ENCODE results near the gene WHRN. TPM values are rescaled to one million over a fixed set of nuclear protein-coding genes. Genes with fewer than 3 reads are reported as not detected.

Gene WHRN
- 7.4 and 7.7 TPM in 2 replicates for total RNA-seq (2021; fragmentation: NEBNext Ultra II Directional; extraction: Animal tissue kit (Norgen Biotek cat#: 25700))
- polyA plus RNA-seq (2011; rRNA removed) = 4.4 and 8.3 TPM in 2 replicates
- 5.8 TPM for polyA plus RNA-seq (2011; cell fraction: cytosol; rRNA removed)
- 22.8 TPM for polyA plus RNA-seq (2011; cell fraction: nucleus; rRNA removed)
- polyA plus RNA-seq (2012, experiment 1 of 2) = 5.0 to 8.2 TPM (median 7.4 TPM) in 4 replicates
- 3.5 TPM for polyA plus RNA-seq (2012, experiment 2 of 2)
- 5.3 TPM for polyA plus RNA-seq (2013, experiment 1 of 2)
- polyA plus RNA-seq (2013, experiment 2 of 2) = 5.1 TPM
- polyA minus RNA-seq (2011; rRNA and poly(A)+ RNA removed) = 1.7 and 2.1 TPM in 2 replicates
- 3.9 TPM for polyA minus RNA-seq (2011; cell fraction: cytosol; rRNA and poly(A)+ RNA removed)
- 11.9 TPM for polyA minus RNA-seq (2011; cell fraction: nucleus; rRNA and poly(A)+ RNA removed)
- long read RNA-seq, experiment 1, partial matches to known transcripts = 0 of 2 reads
- long read RNA-seq, experiment 1, other reads (novel, unspliced or antisense) = 1 of 2 reads
- long read RNA-seq, experiment 2 = 0 reads

- POLR2A ChIA-PET (ENCODE audit: partially characterized antibody) = interaction anchor here (0.8 to 2.9 kb wide), 5 partner anchors 14 to 83 kb away, joined by 3 to 13 read pairs (median 4); partner anchors contain the start of gene ATP6V1G1
- Histone ChIP-seq H4K5ac (ENCODE audit: insufficient read length, low read depth, low read length) (no peak within 1 kb of the TSS), H4K8ac (ENCODE audit: extremely low read depth, insufficient read depth, low read length) (peak within 1 kb of the TSS; percentile 75; the same call in 1 of the 2 replicates), H4K20me1 (replicated peaks in 1 of 2; ENCODE audit: control insufficient read depth in 1 of 2, insufficient read depth in 2 of 2, low read length in 2 of 2) (no peaks in the 10 kb centered on the region), H3K36me3 (ENCODE audit: control insufficient read depth in 2 of 4, insufficient read depth in 4 of 4, low read length in 3 of 4) (no peaks in the 10 kb centered on the region), H2BK20ac (ENCODE audit: low read length) (no peak within 1 kb of the TSS), H2AK5ac (ENCODE audit: low read depth, low read length) (no peak within 1 kb of the TSS), H2AFZ (ENCODE audit: low read length) (peak within 1 kb of the TSS; percentile 83), H4K91ac (replicated peaks; ENCODE audit: insufficient read length, low read length) (no peak within 1 kb of the TSS), H3K23ac (ENCODE audit: insufficient read length) (no peak within 1 kb of the TSS), H3K18ac (ENCODE audit: extremely low read depth, low read length) (no peak within 1 kb of the TSS; the same call in 1 of the 2 replicates), H2BK120ac (replicated peaks; ENCODE audit: low read depth, low read length) (no peak within 1 kb of the TSS), H3K56ac (replicated peaks; ENCODE audit: insufficient read length, low read depth, low read length) (no peak within 1 kb of the TSS), H2BK5ac (ENCODE audit: low read depth, low read length) (no peak within 1 kb of the TSS), H3K79me2 (ENCODE audit: control insufficient read depth in 1 of 2, insufficient read depth in 2 of 2, low read length in 2 of 2) (no peaks in the 10 kb centered on the region), H3K9me3 (ENCODE audit: insufficient read depth in 2 of 2, low read depth in 1 of 2, low read length in 1 of 2) (no peaks in the 10 kb centered on the region), H2BK15ac (ENCODE audit: low read length) (no peak within 1 kb of the TSS), H3K14ac (ENCODE audit: insufficient read length) (no peak within 1 kb of the TSS), H3K9ac (replicated peaks in 1 of 4; ENCODE audit: extremely low read depth in 1 of 4, low read depth in 3 of 4, low read length in 3 of 4) (peak within 1 kb of the TSS in 3 of 4 experiments; percentile 28 to 54 (median 52); a peak in 5 of 7 replicates), H3K4me1 (replicated peaks in 1 of 4; ENCODE audit: control insufficient read depth in 3 of 4, insufficient read depth in 4 of 4, low read length in 3 of 4) (peaks cover 10 to 22% (median 16%) of the 10 kb centered on the region in 4 experiments), H3K79me1 (ENCODE audit: low read depth, low read length) (no peaks in the 10 kb centered on the region), H3K27me3 (replicated peaks in 1 of 4; ENCODE audit: control insufficient read depth in 3 of 4, extremely low read depth in 1 of 4, insufficient read depth in 3 of 4, low read length in 3 of 4) (peaks cover 2 to 14% (median 8%) of the 10 kb centered on the region in 4 experiments; a peak in 6 of 7 replicates), H2BK12ac (ENCODE audit: low read depth, low read length) (peak within 1 kb of the TSS; percentile 69; the same call in 1 of the 2 replicates), H3K23me2 (ENCODE audit: low read depth, low read length) (peaks cover 14% of the 10 kb centered on the region; the same call in 1 of the 2 replicates), H3K4me3 (ENCODE audit: extremely low read depth in 1 of 4, insufficient read depth in 2 of 4, low read depth in 3 of 4, low read length in 4 of 4) (peak within 1 kb of the TSS; percentile 62 to 68 (median 66)), H3K4ac (replicated peaks; ENCODE audit: insufficient read length, low read depth, low read length) (no peak within 1 kb of the TSS), H3K27ac (ENCODE audit: low read depth, low read length) (no peak within 1 kb of the TSS), H3K4me2 (ENCODE audit: insufficient read depth in 1 of 2, low read depth in 2 of 2, low read length in 2 of 2) (peak within 1 kb of the TSS; percentile 67 to 91)
- DNase-seq (ENCODE audit: low read depth in 1 of 2, low spot score in 2 of 2) = peak; percentile 77 to 94
- 4% methylated on average over 24 of the region's 75 CpGs; no CpG with 5 or more reads in 1 of the 2 experiments for WGBS, 2 experiments (ENCODE audit: extremely low coverage in 1 of 2, insufficient coverage in 1 of 2, insufficient read length in 1 of 2, insufficient replicate concordance in 2 of 2, low coverage in 1 of 2, low lambda C conversion rate in 2 of 2, missing lambda C conversion rate in 1 of 2)
- FAIRE-seq = no peak
- CTCF ChIA-PET (ENCODE audit: partially characterized antibody) = interaction anchor here (0.5 to 10.1 kb wide), 18 partner anchors 10 to 176 kb away, joined by 3 to 97 read pairs (median 3); partner anchors contain the start of gene ATP6V1G1
- TF ChIP-seq CREB1 (IDR thresholded peaks at IDR 0.05) (peak; percentile 90), POLR2A (IDR thresholded peaks at IDR 0.05; ENCODE audit: control extremely low read depth in 1 of 2, low read depth in 2 of 2, low read length in 2 of 2) (peak; percentile 45 to 64), RAD21 (IDR thresholded peaks at IDR 0.05 in 1 of 2, conservative IDR thresholded peaks at IDR 0.05 in 1 of 2; ENCODE audit: low read depth in 2 of 2, low read length in 2 of 2) (peak; percentile 1 to 9; a peak in 1 of 4 replicates), PHF8 (conservative IDR thresholded peaks at IDR 0.05; ENCODE audit: low read depth, low read length) (peak; percentile 58), RFX5 (IDR thresholded peaks at IDR 0.05; ENCODE audit: borderline replicate concordance, low read depth, low read length) (no peak), POLR2AphosphoS5 (IDR thresholded peaks at IDR 0.05; ENCODE audit: low read depth, low read length) (0 out of 2 replicates have a peak, but pooled peaks have one; percentile 27), TAF1 (IDR thresholded peaks at IDR 0.05; ENCODE audit: low read depth, low read length) (0 out of 2 replicates have a peak, but pooled peaks have one; percentile 54), CHD2 (IDR thresholded peaks at IDR 0.05; ENCODE audit: low read length) (no peak), NRF1 (IDR thresholded peaks at IDR 0.05; ENCODE audit: low read depth, low read length) (no peak)
These were observed at the start of gene WHRN for GRCh38 chr9:114505187-114506081. WHRN (minus strand) TSS chr9:114505473; CDS start chr9:114504801, 672 bp downstream.

Data from H1 (cell line).